ENCODE data around the gene USP43.

GRCh38 chr17:9635340-9635739 lies 10.0 kb upstream of the USP43 start:
- TF ChIP-seq CTCF (IDR thresholded peaks at IDR 0.05), result no peak
- TF ChIP-seq POLR2A (IDR thresholded peaks at IDR 0.05; ENCODE audit: low read length), result no peak
- TF ChIP-seq JUN (IDR thresholded peaks at IDR 0.05), result no peak
- no peak for TF ChIP-seq HOXB5 (CRISPR knock-in tag; IDR thresholded peaks at IDR 0.05)
- TF ChIP-seq USF2 (IDR thresholded peaks at IDR 0.05), result no peak
- no peak for TF ChIP-seq ZSCAN20 (CRISPR knock-in tag; IDR thresholded peaks at IDR 0.05)
- TF ChIP-seq MAX (IDR thresholded peaks at IDR 0.05), result no peak
- no peak for TF ChIP-seq PHF8 (IDR thresholded peaks at IDR 0.05; ENCODE audit: borderline replicate concordance, low read depth)
- TF ChIP-seq RFX5 (IDR thresholded peaks at IDR 0.05), result no peak
- no peak for TF ChIP-seq HOXA7 (CRISPR knock-in tag; IDR thresholded peaks at IDR 0.05)
- TF ChIP-seq HDAC2 (IDR thresholded peaks at IDR 0.05), result no peak
- TF ChIP-seq KDM1A (IDR thresholded peaks at IDR 0.05; ENCODE audit: low read depth), result no peak
- TF ChIP-seq CEBPB (IDR thresholded peaks at IDR 0.05), result no peak
- TF ChIP-seq ZFP36 (IDR thresholded peaks at IDR 0.05; ENCODE audit: borderline replicate concordance, partially characterized antibody), result no peak

Data from A549 (cell line).